ENCODE measurements around the gene CHCHD1.

GRCh38 chr10:73763343-73763742, 18.5 kb upstream of the CHCHD1 start:
- TF ChIP-seq EZH2phosphoT487 (IDR thresholded peaks at IDR 0.05; ENCODE audit: unreplicated experiment): no peak
- no peak for TF ChIP-seq EZH2 (IDR thresholded peaks at IDR 0.05; ENCODE audit: low read depth, unreplicated experiment)
- TF ChIP-seq, protein P1, sequence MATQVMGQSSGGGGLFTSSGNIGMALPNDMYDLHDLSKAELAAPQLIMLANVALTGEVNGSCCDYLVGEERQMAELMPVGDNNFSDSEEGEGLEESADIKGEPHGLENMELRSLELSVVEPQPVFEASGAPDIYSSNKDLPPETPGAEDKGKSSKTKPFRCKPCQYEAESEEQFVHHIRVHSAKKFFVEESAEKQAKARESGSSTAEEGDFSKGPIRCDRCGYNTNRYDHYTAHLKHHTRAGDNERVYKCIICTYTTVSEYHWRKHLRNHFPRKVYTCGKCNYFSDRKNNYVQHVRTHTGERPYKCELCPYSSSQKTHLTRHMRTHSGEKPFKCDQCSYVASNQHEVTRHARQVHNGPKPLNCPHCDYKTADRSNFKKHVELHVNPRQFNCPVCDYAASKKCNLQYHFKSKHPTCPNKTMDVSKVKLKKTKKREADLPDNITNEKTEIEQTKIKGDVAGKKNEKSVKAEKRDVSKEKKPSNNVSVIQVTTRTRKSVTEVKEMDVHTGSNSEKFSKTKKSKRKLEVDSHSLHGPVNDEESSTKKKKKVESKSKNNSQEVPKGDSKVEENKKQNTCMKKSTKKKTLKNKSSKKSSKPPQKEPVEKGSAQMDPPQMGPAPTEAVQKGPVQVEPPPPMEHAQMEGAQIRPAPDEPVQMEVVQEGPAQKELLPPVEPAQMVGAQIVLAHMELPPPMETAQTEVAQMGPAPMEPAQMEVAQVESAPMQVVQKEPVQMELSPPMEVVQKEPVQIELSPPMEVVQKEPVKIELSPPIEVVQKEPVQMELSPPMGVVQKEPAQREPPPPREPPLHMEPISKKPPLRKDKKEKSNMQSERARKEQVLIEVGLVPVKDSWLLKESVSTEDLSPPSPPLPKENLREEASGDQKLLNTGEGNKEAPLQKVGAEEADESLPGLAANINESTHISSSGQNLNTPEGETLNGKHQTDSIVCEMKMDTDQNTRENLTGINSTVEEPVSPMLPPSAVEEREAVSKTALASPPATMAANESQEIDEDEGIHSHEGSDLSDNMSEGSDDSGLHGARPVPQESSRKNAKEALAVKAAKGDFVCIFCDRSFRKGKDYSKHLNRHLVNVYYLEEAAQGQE (IDR thresholded peaks at IDR 0.05; ENCODE audit: unreplicated experiment): no peak
- TF ChIP-seq, protein P2, sequence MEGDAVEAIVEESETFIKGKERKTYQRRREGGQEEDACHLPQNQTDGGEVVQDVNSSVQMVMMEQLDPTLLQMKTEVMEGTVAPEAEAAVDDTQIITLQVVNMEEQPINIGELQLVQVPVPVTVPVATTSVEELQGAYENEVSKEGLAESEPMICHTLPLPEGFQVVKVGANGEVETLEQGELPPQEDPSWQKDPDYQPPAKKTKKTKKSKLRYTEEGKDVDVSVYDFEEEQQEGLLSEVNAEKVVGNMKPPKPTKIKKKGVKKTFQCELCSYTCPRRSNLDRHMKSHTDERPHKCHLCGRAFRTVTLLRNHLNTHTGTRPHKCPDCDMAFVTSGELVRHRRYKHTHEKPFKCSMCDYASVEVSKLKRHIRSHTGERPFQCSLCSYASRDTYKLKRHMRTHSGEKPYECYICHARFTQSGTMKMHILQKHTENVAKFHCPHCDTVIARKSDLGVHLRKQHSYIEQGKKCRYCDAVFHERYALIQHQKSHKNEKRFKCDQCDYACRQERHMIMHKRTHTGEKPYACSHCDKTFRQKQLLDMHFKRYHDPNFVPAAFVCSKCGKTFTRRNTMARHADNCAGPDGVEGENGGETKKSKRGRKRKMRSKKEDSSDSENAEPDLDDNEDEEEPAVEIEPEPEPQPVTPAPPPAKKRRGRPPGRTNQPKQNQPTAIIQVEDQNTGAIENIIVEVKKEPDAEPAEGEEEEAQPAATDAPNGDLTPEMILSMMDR (conservative IDR thresholded peaks at IDR 0.05; ENCODE audit: low read depth in 2 of 2): no peak
- TF ChIP-seq ETS1 (IDR thresholded peaks at IDR 0.05): no peak
- TF ChIP-seq POLR2AphosphoS5 (IDR thresholded peaks at IDR 0.05; ENCODE audit: low read depth): no peak
- TF ChIP-seq ZNF114 (CRISPR knock-in tag; IDR thresholded peaks at IDR 0.05): no peak
